Sigmoid colon (tissue), 4 donors: ENCODE results near the gene MAP4K4.

ENCODE experiments used
- EP300 ChIP-seq, 4 donors: sonication (generic); formaldehyde crosslinking; IDR thresholded peaks; one replicate each; pipeline ENCODE4 v1.6.1; 2017; ENCODE audit warnings: antibody characterized with exemption in 4 of 4
- POLR2A ChIP-seq, 2 donors: fragments of 450-650 bp; IDR thresholded peaks; one replicate each; pipeline ENCODE4 v1.6.1; 2016; ENCODE audit warnings: antibody characterized with exemption in 2 of 2, mild to moderate bottlenecking in 2 of 2, moderate library complexity in 2 of 2
- POLR2AphosphoS5 ChIP-seq, 4 donors: sonication (generic); formaldehyde crosslinking; IDR thresholded peaks; one replicate each; pipeline ENCODE4 v1.6.1; 2017; ENCODE audit warnings: antibody characterized with exemption in 4 of 4
- TF ChIP-seq, protein P1 (sequence below), 4 experiments: fragments of 450-650 bp in 3 of 4; fragments of 200-600 bp in 1 of 4; IDR thresholded peaks; one replicate each; pipeline ENCODE4 v1.5.1; 2016 to 2019; ENCODE audit warnings: antibody characterized with exemption in 4 of 4, mild to moderate bottlenecking in 3 of 4, moderate library complexity in 2 of 4

GRCh38 chr2:101732199-101732598, 34.7 kb downstream of the MAP4K4 start:
- TF ChIP-seq, protein P1, sequence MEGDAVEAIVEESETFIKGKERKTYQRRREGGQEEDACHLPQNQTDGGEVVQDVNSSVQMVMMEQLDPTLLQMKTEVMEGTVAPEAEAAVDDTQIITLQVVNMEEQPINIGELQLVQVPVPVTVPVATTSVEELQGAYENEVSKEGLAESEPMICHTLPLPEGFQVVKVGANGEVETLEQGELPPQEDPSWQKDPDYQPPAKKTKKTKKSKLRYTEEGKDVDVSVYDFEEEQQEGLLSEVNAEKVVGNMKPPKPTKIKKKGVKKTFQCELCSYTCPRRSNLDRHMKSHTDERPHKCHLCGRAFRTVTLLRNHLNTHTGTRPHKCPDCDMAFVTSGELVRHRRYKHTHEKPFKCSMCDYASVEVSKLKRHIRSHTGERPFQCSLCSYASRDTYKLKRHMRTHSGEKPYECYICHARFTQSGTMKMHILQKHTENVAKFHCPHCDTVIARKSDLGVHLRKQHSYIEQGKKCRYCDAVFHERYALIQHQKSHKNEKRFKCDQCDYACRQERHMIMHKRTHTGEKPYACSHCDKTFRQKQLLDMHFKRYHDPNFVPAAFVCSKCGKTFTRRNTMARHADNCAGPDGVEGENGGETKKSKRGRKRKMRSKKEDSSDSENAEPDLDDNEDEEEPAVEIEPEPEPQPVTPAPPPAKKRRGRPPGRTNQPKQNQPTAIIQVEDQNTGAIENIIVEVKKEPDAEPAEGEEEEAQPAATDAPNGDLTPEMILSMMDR (IDR thresholded peaks at IDR 0.05): no peak
- TF ChIP-seq POLR2A (IDR thresholded peaks at IDR 0.05) (no peak), POLR2AphosphoS5 (IDR thresholded peaks at IDR 0.05) (no peak), EP300 (IDR thresholded peaks at IDR 0.05) (no peak)
